A673 (cell line): Measurements from ENCODE around the gene SLC5A6. TPM values are rescaled to one million over a fixed set of nuclear protein-coding genes. Genes with fewer than 3 reads are reported as not detected.

Experiments used
- BruUV-seq: library from RNA; stranded (reverse); fragments of 400-500 nt; replicated peaks from 2 replicates; lab custom pipeline; 2021; lab: Mats Ljungman, UMichigan
- CTCF ChIA-PET: fragments of 300-600 bp; sonication (Branson Sonifier 250); formaldehyde crosslinking; loops from one replicate; lab custom pipeline; 2022; ENCODE audit warnings: antibody characterized with exemption; lab: Charles Lee
- POLR2A ChIA-PET: fragments of 300-600 bp; sonication (Branson Sonifier 250); formaldehyde crosslinking; loops from one replicate; lab custom pipeline; 2022; ENCODE audit warnings: antibody characterized with exemption; ENCODE audit not compliant: low non-redundant PET; lab: Charles Lee
- DNase-seq: peaks from one replicate; pipeline ENCODE4 v3.0.0-alpha.2; 2015; ENCODE audit warnings: low spot score
- H3K27ac ChIP-seq: fragments of 200-600 bp; sonication (generic); 2 replicates; pipeline ENCODE4 v1.5.1; 2016; ENCODE audit warnings: mixed run types, low read depth, mild to moderate bottlenecking, mixed read lengths, antibody characterized with exemption, low read length; ENCODE audit not compliant: poor library complexity, severe bottlenecking
- H3K27me3 ChIP-seq: fragments of 200-600 bp; sonication (generic); replicated peaks from 2 replicates; pipeline ENCODE4 v1.6.1; 2017; ENCODE audit warnings: mixed run types, low read depth, mild to moderate bottlenecking, mixed read lengths, antibody characterized with exemption, low read length; ENCODE audit not compliant: insufficient read depth, poor library complexity
- H3K36me3 ChIP-seq: fragments of 200-600 bp; sonication (generic); 2 replicates; pipeline ENCODE4 v1.6.1; 2016; ENCODE audit warnings: mixed run types, mild to moderate bottlenecking, mixed read lengths, antibody characterized with exemption, low read length; ENCODE audit not compliant: insufficient read depth, poor library complexity, severe bottlenecking
- H3K4me1 ChIP-seq: fragments of 200-600 bp; sonication (generic); 2 replicates; pipeline ENCODE4 v1.6.1; 2017; ENCODE audit warnings: mixed run types, mild to moderate bottlenecking, mixed read lengths, antibody characterized with exemption, low read length; ENCODE audit not compliant: insufficient read depth, poor library complexity, severe bottlenecking
- H3K4me3 ChIP-seq: fragments of 200-600 bp; sonication (generic); 2 replicates; pipeline ENCODE4 v1.5.1; 2016; ENCODE audit warnings: low read depth, mixed run types, mild to moderate bottlenecking, mixed read lengths, low read length; ENCODE audit not compliant: poor library complexity, severe bottlenecking
- H3K9me3 ChIP-seq: fragments of 200-600 bp; sonication (generic); 2 replicates; pipeline ENCODE4 v1.6.1; 2016; ENCODE audit warnings: mixed run types, low read depth, mild to moderate bottlenecking, mixed read lengths, antibody characterized with exemption, low read length; ENCODE audit not compliant: poor library complexity, severe bottlenecking
- CTCF ChIP-seq: fragments of 300-800, 200-600 bp; sonication (generic); conservative IDR thresholded peaks from 2 replicates; pipeline ENCODE4 v1.5.1; 2017; ENCODE audit warnings: low read depth, mild to moderate bottlenecking, antibody characterized with exemption, low read length, moderate library complexity, mixed read lengths
- EZH2 ChIP-seq: fragments of 200-600 bp; sonication (generic); IDR thresholded peaks from 2 replicates; pipeline ENCODE4 v1.6.1; 2017; ENCODE audit warnings: borderline replicate concordance, low read depth, mild to moderate bottlenecking, mixed read lengths, antibody characterized with exemption, low read length; ENCODE audit not compliant: poor library complexity, severe bottlenecking
- intact Hi-C: fragments of 100-400 bp; cut with micrococcal nuclease; formaldehyde crosslinking; loops from one replicate; pipeline ENCODE4 v1.10.0; 2022; ENCODE audit not compliant: unreplicated experiment
- total RNA-seq: library from RNA; stranded (reverse); gene quantifications from 2 replicates; pipeline ENCODE4 v1.2.3, GENCODE V29; 2021

SLC5A6 gene
- total RNA-seq, 1 experiment from 2014 or later: 515 TPM

- POLR2A ChIA-PET: no interaction called here
- Histone ChIP-seq H3K4me3 (no peak overlapping the region), H3K36me3 (no peaks in the 10 kb centered on the region), H3K27me3 (no peaks in the 10 kb centered on the region), H3K4me1 (peaks cover 22% of the 10 kb centered on the region), H3K9me3 (no peaks in the 10 kb centered on the region), H3K27ac (peak overlapping the region; percentile 35)
- no peak for DNase-seq
- intact Hi-C loops: no loop called here
- no peak for TF ChIP-seq EZH2
- TF ChIP-seq CTCF: no peak
- no TSS peak for BruUV-seq
- CTCF ChIA-PET: no interaction called here
Observed at GRCh38 chr2:27185331-27186026, 26.6 kb downstream of the SLC5A6 start.

DNA sequence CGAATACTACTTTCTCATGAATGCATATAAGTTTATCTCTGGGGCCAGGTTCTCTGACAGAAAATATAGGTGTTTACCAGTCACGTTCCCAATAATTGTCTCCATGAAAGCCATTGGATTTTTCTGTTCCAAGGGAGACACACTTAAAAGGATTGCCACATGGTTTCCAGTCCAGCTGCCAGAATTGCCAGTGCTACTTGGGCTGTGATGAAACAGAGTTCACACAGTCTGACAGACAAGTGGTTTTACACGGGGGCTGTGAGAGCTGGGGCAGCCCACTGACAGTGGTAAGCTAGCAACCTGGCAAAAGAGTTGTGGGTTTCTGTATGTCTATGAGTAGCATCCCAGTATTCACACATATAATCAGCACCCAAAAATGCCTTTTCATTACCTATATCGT, 28.0 kb downstream of the SLC5A6 start:
- no TSS peak for BruUV-seq
- CTCF ChIA-PET: no interaction called here

DNA sequence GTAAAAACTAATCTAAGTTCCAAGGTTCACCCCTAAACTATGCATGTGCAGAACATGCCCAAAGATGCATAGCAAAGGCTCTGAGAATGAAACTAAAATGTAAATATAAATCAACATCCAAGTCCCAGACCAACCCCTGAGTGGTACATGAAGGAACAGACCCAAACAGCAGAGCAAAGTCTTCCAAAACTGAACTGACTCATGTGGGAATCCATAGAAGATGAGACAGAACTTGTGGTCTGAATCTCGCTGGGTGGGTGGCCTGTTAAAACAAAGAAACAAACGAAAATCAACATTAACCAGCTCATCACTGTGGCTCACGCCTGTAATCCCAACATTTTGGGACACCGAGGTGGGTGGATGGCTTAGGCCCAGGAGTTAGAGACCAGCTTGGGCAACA, 29.7 kb downstream of the SLC5A6 start:
- H3K4me1 ChIP-seq: peaks cover 27% of the 10 kb centered on the region
- no peak for DNase-seq
- H3K27me3 ChIP-seq: no peaks in the 10 kb centered on the region
- POLR2A ChIA-PET: no interaction called here
- no peak overlapping the region for H3K27ac ChIP-seq
- TF ChIP-seq CTCF (no peak), EZH2 (no peak)
- H3K4me3 ChIP-seq: no peak overlapping the region
- H3K36me3 ChIP-seq: no peaks in the 10 kb centered on the region
- BruUV-seq: no TSS peak
- intact Hi-C loops: no loop called here
- CTCF ChIA-PET: interaction anchor here (0.7 kb wide), 1 partner anchor 49 kb away, joined by 9 read pairs; no protein-coding TSS in a partner anchor
- H3K9me3 ChIP-seq: no peaks in the 10 kb centered on the region

More for the DNA sequence above, 28.0 kb downstream of the SLC5A6 start:
- no peaks in the 10 kb centered on the region for H3K27me3 ChIP-seq
- H3K4me3 ChIP-seq: no peak overlapping the region
- H3K4me1 ChIP-seq: peaks cover 27% of the 10 kb centered on the region
- no peaks in the 10 kb centered on the region for H3K9me3 ChIP-seq
- POLR2A ChIA-PET: no interaction called here
- TF ChIP-seq CTCF (no peak), EZH2 (no peak)
- H3K27ac ChIP-seq: no peak overlapping the region
- no peak for DNase-seq
- H3K36me3 ChIP-seq: no peaks in the 10 kb centered on the region
- intact Hi-C loops: no loop called here
